ENCODE data around the gene BRIP1.

Gene BRIP1

DNA sequence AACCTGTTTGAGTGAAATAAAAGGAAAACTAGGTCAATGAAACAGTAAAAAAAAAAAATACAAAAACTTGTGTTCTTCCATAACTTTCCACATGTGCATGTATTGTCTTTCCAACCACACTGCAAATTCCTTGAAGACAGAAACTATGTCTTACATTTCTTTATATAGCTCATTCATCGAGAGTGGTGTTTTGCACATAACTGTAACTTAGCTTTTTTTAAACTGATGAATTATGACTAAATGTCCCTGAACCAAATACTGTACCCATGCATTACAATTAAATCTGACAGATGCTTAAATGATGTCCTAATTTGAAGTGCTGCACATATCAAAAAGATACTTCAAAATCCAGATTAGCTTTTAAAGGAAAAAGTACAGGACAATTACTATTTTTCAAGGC, 50.1 kb downstream of the BRIP1 start:
- Histone ChIP-seq H2AK5ac (ENCODE audit: low read length) (no peak overlapping the region), H3K4me2 (ENCODE audit: low read length) (no peak overlapping the region), H3K36me3 (ENCODE audit: control insufficient read depth, insufficient read depth, low read length) (no peaks in the 10 kb centered on the region), H2BK15ac (replicated peaks; ENCODE audit: low read depth) (no peak overlapping the region), H4K5ac (ENCODE audit: low read length) (no peak overlapping the region), H3K18ac (ENCODE audit: low read length) (no peak overlapping the region), H3K9ac (ENCODE audit: low read length) (no peak overlapping the region), H3K4me1 (ENCODE audit: control insufficient read depth, low read depth, low read length) (no peaks in the 10 kb centered on the region), H3K4me3 (ENCODE audit: low read length) (no peak overlapping the region), H3K79me1 (ENCODE audit: low read length) (no peaks in the 10 kb centered on the region), H3K27me3 (ENCODE audit: insufficient read depth, low read length, poor library complexity) (no peaks in the 10 kb centered on the region), H3K56ac (ENCODE audit: low read length) (no peak overlapping the region), H3K79me2 (ENCODE audit: control insufficient read depth, insufficient read depth, low read length) (no peaks in the 10 kb centered on the region), H4K8ac (ENCODE audit: low read depth, low read length) (no peak overlapping the region), H3K23ac (ENCODE audit: low read length) (no peak overlapping the region), H2BK5ac (ENCODE audit: low read length) (no peak overlapping the region), H2BK120ac (ENCODE audit: low read depth, low read length) (no peak overlapping the region), H3K27ac (ENCODE audit: low read depth, low read length) (no peak overlapping the region), H3K4ac (ENCODE audit: low read depth, low read length) (no peak overlapping the region)
- no CpG with 5 or more reads among the region's 1 CpG for WGBS (ENCODE audit: extremely low coverage, insufficient coverage, low lambda C conversion rate)
- DNase-seq, result no peak

- no peak overlapping the region for H2BK15ac ChIP-seq (replicated peaks; ENCODE audit: low read depth)
Observed at GRCh38 chr17:61812747-61813146, 50.6 kb downstream of the BRIP1 start.

DNA sequence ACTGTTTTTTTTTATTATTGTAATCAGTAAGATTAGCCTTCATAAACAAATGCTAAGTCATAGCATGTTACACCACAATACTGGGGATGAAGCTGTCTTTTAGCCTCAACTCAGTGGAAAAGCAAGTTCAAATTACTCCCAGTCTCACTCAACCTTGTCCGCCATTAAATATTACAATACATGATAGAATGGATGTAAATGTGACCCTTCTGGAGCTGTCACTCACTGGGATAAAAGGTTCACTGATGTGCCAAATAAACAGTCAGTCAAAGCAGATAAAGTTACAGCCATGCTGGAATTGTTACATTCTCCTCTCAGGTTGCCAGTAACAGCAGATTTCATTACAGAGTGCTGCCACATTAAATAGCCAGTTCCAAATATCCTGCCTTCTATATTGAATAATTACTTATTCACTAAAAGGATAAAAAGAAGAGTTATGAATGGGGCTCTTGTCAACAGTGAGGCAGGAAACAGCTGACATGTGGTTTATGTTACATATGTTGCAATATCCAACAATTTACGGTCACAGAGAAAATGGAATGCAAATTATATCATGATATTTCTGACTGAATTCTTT, 53.4 kb downstream of the BRIP1 start:
- Histone ChIP-seq H3K4me1 (ENCODE audit: control insufficient read depth, low read depth, low read length) (no peaks in the 10 kb centered on the region), H2BK5ac (ENCODE audit: low read length) (no peak overlapping the region), H3K79me1 (ENCODE audit: low read length) (no peaks in the 10 kb centered on the region), H3K9ac (ENCODE audit: low read length) (no peak overlapping the region), H4K8ac (ENCODE audit: low read depth, low read length) (no peak overlapping the region), H3K4ac (ENCODE audit: low read depth, low read length) (no peak overlapping the region), H2AK5ac (ENCODE audit: low read length) (no peak overlapping the region), H3K56ac (ENCODE audit: low read length) (no peak overlapping the region), H3K18ac (ENCODE audit: low read length) (no peak overlapping the region), H4K5ac (ENCODE audit: low read length) (no peak overlapping the region), H2BK15ac (replicated peaks; ENCODE audit: low read depth) (no peak overlapping the region), H3K4me3 (ENCODE audit: low read length) (no peak overlapping the region), H3K27ac (ENCODE audit: low read depth, low read length) (no peak overlapping the region), H2BK120ac (ENCODE audit: low read depth, low read length) (no peak overlapping the region), H3K4me2 (ENCODE audit: low read length) (no peak overlapping the region), H3K27me3 (ENCODE audit: insufficient read depth, low read length, poor library complexity) (no peaks in the 10 kb centered on the region), H3K23ac (ENCODE audit: low read length) (no peak overlapping the region), H3K36me3 (ENCODE audit: control insufficient read depth, insufficient read depth, low read length) (no peaks in the 10 kb centered on the region), H3K79me2 (ENCODE audit: control insufficient read depth, insufficient read depth, low read length) (no peaks in the 10 kb centered on the region)
- WGBS (ENCODE audit: extremely low coverage, insufficient coverage, low lambda C conversion rate), result no CpG with 5 or more reads among the region's 2 CpGs
- no peak for DNase-seq

More at GRCh38 chr17:61812747-61813146, 50.6 kb downstream of the BRIP1 start:
- H3K27ac ChIP-seq (ENCODE audit: low read depth, low read length), result no peak overlapping the region
- no peak overlapping the region for H3K4me3 ChIP-seq (ENCODE audit: low read length)
- H2BK120ac ChIP-seq (ENCODE audit: low read depth, low read length), result no peak overlapping the region
- no peak overlapping the region for H3K4me2 ChIP-seq (ENCODE audit: low read length)
- no peaks in the 10 kb centered on the region for H3K36me3 ChIP-seq (ENCODE audit: control insufficient read depth, insufficient read depth, low read length)
- no peaks in the 10 kb centered on the region for H3K27me3 ChIP-seq (ENCODE audit: insufficient read depth, low read length, poor library complexity)
- no peak overlapping the region for H4K5ac ChIP-seq (ENCODE audit: low read length)
- no peak overlapping the region for H3K18ac ChIP-seq (ENCODE audit: low read length)
- H3K23ac ChIP-seq (ENCODE audit: low read length), result no peak overlapping the region
- no peak overlapping the region for H3K56ac ChIP-seq (ENCODE audit: low read length)
- H4K8ac ChIP-seq (ENCODE audit: low read depth, low read length), result no peak overlapping the region
- no peak for DNase-seq
- no peak overlapping the region for H3K4ac ChIP-seq (ENCODE audit: low read depth, low read length)
- 100% methylated on average over 1 of the region's 2 CpGs for WGBS (ENCODE audit: extremely low coverage, insufficient coverage, low lambda C conversion rate)
- no peaks in the 10 kb centered on the region for H3K4me1 ChIP-seq (ENCODE audit: control insufficient read depth, low read depth, low read length)
- no peak overlapping the region for H2AK5ac ChIP-seq (ENCODE audit: low read length)
- H3K79me2 ChIP-seq (ENCODE audit: control insufficient read depth, insufficient read depth, low read length), result no peaks in the 10 kb centered on the region
- H3K79me1 ChIP-seq (ENCODE audit: low read length), result no peaks in the 10 kb centered on the region
- no peak overlapping the region for H2BK5ac ChIP-seq (ENCODE audit: low read length)
- no peak overlapping the region for H3K9ac ChIP-seq (ENCODE audit: low read length)

- 100% methylated on average over 2 of the region's 8 CpGs for WGBS (ENCODE audit: extremely low coverage, insufficient coverage, low lambda C conversion rate)
- H3K9ac ChIP-seq (ENCODE audit: low read length), result no peak overlapping the region
- no peak overlapping the region for H3K56ac ChIP-seq (ENCODE audit: low read length)
- H3K79me1 ChIP-seq (ENCODE audit: low read length), result no peaks in the 10 kb centered on the region
- no peaks in the 10 kb centered on the region for H3K27me3 ChIP-seq (ENCODE audit: insufficient read depth, low read length, poor library complexity)
- H3K27ac ChIP-seq (ENCODE audit: low read depth, low read length), result no peak overlapping the region
- no peak overlapping the region for H4K8ac ChIP-seq (ENCODE audit: low read depth, low read length)
- no peak overlapping the region for H2BK120ac ChIP-seq (ENCODE audit: low read depth, low read length)
- H3K4ac ChIP-seq (ENCODE audit: low read depth, low read length), result no peak overlapping the region
- H2BK5ac ChIP-seq (ENCODE audit: low read length), result no peak overlapping the region
- no peak overlapping the region for H3K4me3 ChIP-seq (ENCODE audit: low read length)
- H3K36me3 ChIP-seq (ENCODE audit: control insufficient read depth, insufficient read depth, low read length), result no peaks in the 10 kb centered on the region
- no peak overlapping the region for H4K5ac ChIP-seq (ENCODE audit: low read length)
- no peak overlapping the region for H3K18ac ChIP-seq (ENCODE audit: low read length)
- no peak overlapping the region for H2BK15ac ChIP-seq (replicated peaks; ENCODE audit: low read depth)
- H3K79me2 ChIP-seq (ENCODE audit: control insufficient read depth, insufficient read depth, low read length), result no peaks in the 10 kb centered on the region
- no peak overlapping the region for H3K4me2 ChIP-seq (ENCODE audit: low read length)
- no peaks in the 10 kb centered on the region for H3K4me1 ChIP-seq (ENCODE audit: control insufficient read depth, low read depth, low read length)
- no peak overlapping the region for H2AK5ac ChIP-seq (ENCODE audit: low read length)
- no peak overlapping the region for H3K23ac ChIP-seq (ENCODE audit: low read length)
- no peak for DNase-seq
Observed at GRCh38 chr17:61808442-61808841, 54.9 kb downstream of the BRIP1 start.

- DNase-seq, result no peak
- Histone ChIP-seq H3K9ac (ENCODE audit: low read length) (no peak overlapping the region), H3K56ac (ENCODE audit: low read length) (no peak overlapping the region), H3K4ac (ENCODE audit: low read depth, low read length) (no peak overlapping the region), H2BK5ac (ENCODE audit: low read length) (no peak overlapping the region), H3K23ac (ENCODE audit: low read length) (no peak overlapping the region), H3K27me3 (ENCODE audit: insufficient read depth, low read length, poor library complexity) (no peaks in the 10 kb centered on the region), H3K4me2 (ENCODE audit: low read length) (no peak overlapping the region), H3K79me1 (ENCODE audit: low read length) (no peaks in the 10 kb centered on the region), H3K36me3 (ENCODE audit: control insufficient read depth, insufficient read depth, low read length) (no peaks in the 10 kb centered on the region), H3K18ac (ENCODE audit: low read length) (no peak overlapping the region), H2BK15ac (replicated peaks; ENCODE audit: low read depth) (no peak overlapping the region), H2BK120ac (ENCODE audit: low read depth, low read length) (no peak overlapping the region), H4K5ac (ENCODE audit: low read length) (no peak overlapping the region), H4K8ac (ENCODE audit: low read depth, low read length) (no peak overlapping the region), H3K27ac (ENCODE audit: low read depth, low read length) (no peak overlapping the region), H3K79me2 (ENCODE audit: control insufficient read depth, insufficient read depth, low read length) (no peaks in the 10 kb centered on the region), H2AK5ac (ENCODE audit: low read length) (no peak overlapping the region), H3K4me1 (ENCODE audit: control insufficient read depth, low read depth, low read length) (no peaks in the 10 kb centered on the region), H3K4me3 (ENCODE audit: low read length) (no peak overlapping the region)
- WGBS (ENCODE audit: extremely low coverage, insufficient coverage, low lambda C conversion rate), result no CpG with 5 or more reads among the region's 1 CpG
Observed at GRCh38 chr17:61806936-61807335, 56.4 kb downstream of the BRIP1 start.
